Kidney epithelial cell (primary cell): ENCODE results near the gene AKIRIN1. TPM values are rescaled to one million over a fixed set of nuclear protein-coding genes. Genes with fewer than 3 reads are reported as not detected.
"Not testable (repeated sequence)": the region's sequence is repeated elsewhere in the genome, so short reads cannot be mapped to it uniquely, and the experiment has no call there.

Experiments used
- DNase-seq: peaks from one replicate; pipeline ENCODE4 v3.0.0-alpha.2; 2010; ENCODE audit warnings: low read depth
- H3K27me3 ChIP-seq: 2 replicates; pipeline ENCODE4 v1.6.0; 2011; ENCODE audit warnings: low read length; ENCODE audit not compliant: control insufficient read depth, insufficient read depth
- H3K36me3 ChIP-seq: 2 replicates; pipeline ENCODE4 v1.5.1; 2011; ENCODE audit warnings: low read length; ENCODE audit not compliant: control insufficient read depth, insufficient read depth
- H3K4me3 ChIP-seq: 2 replicates; pipeline ENCODE4 v1.5.1; 2011; ENCODE audit warnings: low read depth, mild to moderate bottlenecking, control low read depth, low read length
- CTCF ChIP-seq: IDR thresholded peaks from 2 replicates; pipeline ENCODE4 v1.5.1; 2011; ENCODE audit warnings: mild to moderate bottlenecking, moderate library complexity, low read length, control low read depth, inconsistent platforms; ENCODE audit not compliant: insufficient read depth, poor library complexity, severe bottlenecking
- total RNA-seq: library from RNA; depleted of rRNA; stranded (reverse); fragments of >200 nt; gene quantifications from 2 replicates; pipeline ENCODE4 v1.2.3, GENCODE V29; 2015

AKIRIN1 gene
- total RNA-seq, 1 donor from 2014 or later, result 62.2 TPM

GRCh38 chr1:39003281-39003680, 12.2 kb downstream of the AKIRIN1 start:
- no peak for TF ChIP-seq CTCF
- no peak overlapping the region for H3K4me3 ChIP-seq
- no peaks in the 10 kb centered on the region for H3K36me3 ChIP-seq

GRCh38 chr1:39003794-39004193, 12.7 kb downstream of the AKIRIN1 start:
- Histone ChIP-seq H3K27me3 (no peaks in the 10 kb centered on the region), H3K4me3 (no peak overlapping the region), H3K36me3 (no peaks in the 10 kb centered on the region)
- no peak for TF ChIP-seq CTCF
- no peak for DNase-seq

More at GRCh38 chr1:39003281-39003680, 12.2 kb downstream of the AKIRIN1 start:
- H3K27me3 ChIP-seq, result no peaks in the 10 kb centered on the region
- no peak for DNase-seq

GRCh38 chr1:39006287-39006686, 15.2 kb downstream of the AKIRIN1 start:
- TF ChIP-seq CTCF, result no peak
- no peak overlapping the region for H3K4me3 ChIP-seq
- no peaks in the 10 kb centered on the region for H3K36me3 ChIP-seq
- no peaks in the 10 kb centered on the region for H3K27me3 ChIP-seq
- no peak for DNase-seq

- no peaks in the 10 kb centered on the region for H3K27me3 ChIP-seq
- no peak overlapping the region for H3K4me3 ChIP-seq
- H3K36me3 ChIP-seq, result no peaks in the 10 kb centered on the region
- TF ChIP-seq CTCF, result no peak
- no peak for DNase-seq
These were observed 15.9 kb downstream of the AKIRIN1 start for GRCh38 chr1:39006726-39007645.

- H3K4me3 ChIP-seq, result not testable (repeated sequence)
These were observed 23.9 kb downstream of the AKIRIN1 start for GRCh38 chr1:39014956-39015355.

GRCh38 chr1:39016604-39017171, 25.6 kb downstream of the AKIRIN1 start:
- TF ChIP-seq CTCF, result no peak
- Histone ChIP-seq H3K36me3 (no peaks in the 10 kb centered on the region), H3K27me3 (no peaks in the 10 kb centered on the region), H3K4me3 (no peak overlapping the region)
- DNase-seq, result no peak

More at GRCh38 chr1:39014956-39015355, 23.9 kb downstream of the AKIRIN1 start:
- DNase-seq, H3K36me3 ChIP-seq, H3K27me3 ChIP-seq: not testable (repeated sequence)
